Activated B cell treated with CpG ODN at 0.5 μM for 24 hours (primary cell): ENCODE measurements around the gene SLC5A3. TPM values are rescaled to one million over a fixed set of nuclear protein-coding genes. Genes with fewer than 3 reads are reported as not detected.

Source experiments
- ATAC-seq: fragments of 200-7000 bp; cut with Tn5 transposase; one replicate; pipeline ENCODE4 v1.10.0; 2021; ENCODE audit warnings: low read depth, mild to moderate bottlenecking, moderate library complexity
- CTCF ChIA-PET: fragments of 350-600 bp; sonication (Branson Sonifier 250); formaldehyde crosslinking; loops from one replicate; lab custom pipeline; 2021; ENCODE audit warnings: antibody characterized with exemption; lab: Charles Lee
- POLR2A ChIA-PET: fragments of 350-600 bp; sonication (Branson Sonifier 250); formaldehyde crosslinking; loops from one replicate; lab custom pipeline; 2021; ENCODE audit warnings: antibody characterized with exemption; lab: Charles Lee
- DNase-seq: peaks from one replicate; pipeline ENCODE4 v3.0.0; 2022
- H3K27ac Mint-ChIP-seq: one replicate; pipeline ENCODE4 v1.8.0; 2020; ENCODE audit warnings: mixed read lengths
- H3K27me3 Mint-ChIP-seq: one replicate; pipeline ENCODE4 v1.8.0; 2021; ENCODE audit warnings: mixed read lengths
- H3K36me3 Mint-ChIP-seq: one replicate; pipeline ENCODE4 v1.8.0; 2021; ENCODE audit warnings: low read depth, mixed read lengths
- H3K4me1 Mint-ChIP-seq: one replicate; pipeline ENCODE4 v1.8.0; 2021; ENCODE audit warnings: mixed read lengths
- H3K4me3 Mint-ChIP-seq: one replicate; pipeline ENCODE4 v1.8.0; 2020; ENCODE audit warnings: mild to moderate bottlenecking, mixed read lengths
- H3K9me3 Mint-ChIP-seq: one replicate; pipeline ENCODE4 v1.8.0; 2020; ENCODE audit warnings: mixed read lengths
- CTCF ChIP-seq: fragments of 200-600 bp; IDR thresholded peaks from one replicate; pipeline ENCODE4 v1.8.0; 2022; ENCODE audit warnings: antibody characterized with exemption, mild to moderate bottlenecking
- intact Hi-C: fragments of 100-400 bp; cut with micrococcal nuclease; formaldehyde crosslinking; loops from one replicate; pipeline ENCODE4 v1.15.1; 2024
- total RNA-seq: library from RNA; stranded (reverse); gene quantifications from 2 replicates; pipeline ENCODE4 v1.2.3, GENCODE V29; 2022

Gene SLC5A3
- total RNA-seq, 1 donor from 2014 or later, result 9.0 TPM

GRCh38 chr21:34029743-34030528 is 43.4 kb upstream of the SLC5A3 start:
- Mint-ChIP-seq H3K36me3 (no peaks in the 10 kb centered on the region), H3K27me3 (no peaks in the 10 kb centered on the region), H3K4me1 (peaks cover 15% of the 10 kb centered on the region), H3K27ac (peak overlapping the region; percentile 82), H3K9me3 (no peaks in the 10 kb centered on the region), H3K4me3 (peak overlapping the region; percentile 71)
- ATAC-seq, result peak; percentile 99
- POLR2A ChIA-PET, result no interaction called here
- CTCF ChIA-PET, result no interaction called here
- intact Hi-C loops, result loop anchor here (1.0 kb wide), 1 partner anchor 10 kb away; no protein-coding TSS in a partner anchor
- DNase-seq, result no peak
- TF ChIP-seq CTCF, result no peak

GRCh38 chr21:34031835-34032370 is 41.5 kb upstream of the SLC5A3 start:
- no peaks in the 10 kb centered on the region for H3K27me3 Mint-ChIP-seq
- H3K9me3 Mint-ChIP-seq, result no peaks in the 10 kb centered on the region
- intact Hi-C loops, result no loop called here
- DNase-seq (no peak), ATAC-seq (no peak)
- H3K27ac Mint-ChIP-seq, result no peak overlapping the region
- ChIA-PET CTCF (no interaction called here), POLR2A (interaction anchor here (1.4 kb wide), 1 partner anchor 12 kb away, joined by 3 read pairs; no protein-coding TSS in a partner anchor)
- H3K4me1 Mint-ChIP-seq, result peaks cover 13% of the 10 kb centered on the region
- TF ChIP-seq CTCF, result no peak
- H3K4me3 Mint-ChIP-seq, result no peak overlapping the region
- no peaks in the 10 kb centered on the region for H3K36me3 Mint-ChIP-seq

GRCh38 chr21:34034369-34035014 is 38.9 kb upstream of the SLC5A3 start:
- TF ChIP-seq CTCF, result no peak
- no peak for DNase-seq
- Mint-ChIP-seq H3K27me3 (no peaks in the 10 kb centered on the region), H3K27ac (no peak overlapping the region), H3K4me3 (no peak overlapping the region), H3K4me1 (peaks cover 13% of the 10 kb centered on the region), H3K36me3 (no peaks in the 10 kb centered on the region), H3K9me3 (no peaks in the 10 kb centered on the region)
- ChIA-PET CTCF (no interaction called here), POLR2A (interaction anchor here (0.6 kb wide), 1 partner anchor 86 kb away, joined by 3 read pairs; no protein-coding TSS in a partner anchor)
- ATAC-seq, result no peak
- intact Hi-C loops, result no loop called here

- ATAC-seq (no peak), DNase-seq (no peak)
- no peak overlapping the region for H3K27ac Mint-ChIP-seq
- TF ChIP-seq CTCF, result no peak
- CTCF ChIA-PET, result no interaction called here
- H3K27me3 Mint-ChIP-seq, result no peaks in the 10 kb centered on the region
- H3K36me3 Mint-ChIP-seq, result no peaks in the 10 kb centered on the region
- no peaks in the 10 kb centered on the region for H3K9me3 Mint-ChIP-seq
- POLR2A ChIA-PET, result no interaction called here
- no peak overlapping the region for H3K4me3 Mint-ChIP-seq
- intact Hi-C loops, result no loop called here
- peaks cover 9% of the 10 kb centered on the region for H3K4me1 Mint-ChIP-seq
Measured at GRCh38 chr21:34035619-34036354, 37.6 kb upstream of the SLC5A3 start.
